ENCODE measurements around the gene INPP5J.
"Not testable (repeated sequence)": the region's sequence is repeated elsewhere in the genome, so short reads cannot be mapped to it uniquely, and the experiment has no call there.

The INPP5J gene

DNA sequence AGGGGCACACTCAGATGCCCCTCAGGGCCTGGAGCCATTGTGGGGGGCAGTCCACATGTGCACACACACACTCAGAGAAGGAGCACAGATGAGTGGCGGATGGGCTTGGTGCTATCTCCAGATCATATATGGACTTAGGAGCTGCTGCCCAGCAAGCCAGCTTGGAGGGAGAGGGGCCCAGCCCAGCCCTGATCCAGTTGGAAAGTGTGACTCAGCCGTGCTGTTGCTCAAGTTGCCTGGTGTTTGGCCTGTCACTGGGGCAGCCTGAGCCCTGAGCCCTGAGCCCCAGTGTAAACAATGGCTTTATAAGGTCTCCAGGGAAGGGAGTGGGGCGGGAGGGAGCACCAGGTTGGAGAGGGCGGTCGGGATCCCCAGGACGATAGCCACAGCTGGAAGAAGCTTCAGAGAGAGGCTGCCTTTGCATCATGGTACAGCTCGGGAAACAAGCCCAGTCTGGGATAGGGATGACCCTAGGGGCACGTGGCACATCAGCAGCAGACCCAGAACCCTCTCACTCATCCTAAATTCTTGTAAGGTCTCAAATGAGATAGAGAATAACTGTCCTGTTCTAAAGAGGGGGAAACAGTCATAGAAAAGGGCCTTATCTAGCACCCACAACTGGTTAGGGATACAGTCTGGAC is 20.2 kb upstream of the INPP5J start:
- no peak for DNase-seq (ENCODE audit: low read depth)

DNA sequence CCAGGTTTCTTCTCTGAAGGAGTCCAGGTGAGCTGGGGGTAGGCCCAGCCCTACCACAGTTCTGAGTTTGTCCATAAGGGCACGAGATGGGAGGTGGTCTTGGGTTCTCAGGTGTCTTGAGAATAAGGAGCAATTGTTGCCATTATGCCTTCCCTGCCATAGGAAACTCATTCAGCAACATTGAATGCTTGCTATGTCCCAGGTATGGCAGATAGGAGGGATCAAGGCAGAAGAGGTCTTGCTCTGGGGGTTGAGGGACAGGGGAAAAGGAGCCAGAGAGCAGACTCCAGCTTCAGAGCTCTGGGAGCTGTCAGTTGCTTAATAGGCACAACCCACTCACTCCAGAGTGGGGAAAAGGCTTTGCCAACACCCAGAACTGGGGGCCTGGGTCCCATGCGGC is 19.7 kb upstream of the INPP5J start:
- DNase-seq (ENCODE audit: low read depth) = no peak

DNA sequence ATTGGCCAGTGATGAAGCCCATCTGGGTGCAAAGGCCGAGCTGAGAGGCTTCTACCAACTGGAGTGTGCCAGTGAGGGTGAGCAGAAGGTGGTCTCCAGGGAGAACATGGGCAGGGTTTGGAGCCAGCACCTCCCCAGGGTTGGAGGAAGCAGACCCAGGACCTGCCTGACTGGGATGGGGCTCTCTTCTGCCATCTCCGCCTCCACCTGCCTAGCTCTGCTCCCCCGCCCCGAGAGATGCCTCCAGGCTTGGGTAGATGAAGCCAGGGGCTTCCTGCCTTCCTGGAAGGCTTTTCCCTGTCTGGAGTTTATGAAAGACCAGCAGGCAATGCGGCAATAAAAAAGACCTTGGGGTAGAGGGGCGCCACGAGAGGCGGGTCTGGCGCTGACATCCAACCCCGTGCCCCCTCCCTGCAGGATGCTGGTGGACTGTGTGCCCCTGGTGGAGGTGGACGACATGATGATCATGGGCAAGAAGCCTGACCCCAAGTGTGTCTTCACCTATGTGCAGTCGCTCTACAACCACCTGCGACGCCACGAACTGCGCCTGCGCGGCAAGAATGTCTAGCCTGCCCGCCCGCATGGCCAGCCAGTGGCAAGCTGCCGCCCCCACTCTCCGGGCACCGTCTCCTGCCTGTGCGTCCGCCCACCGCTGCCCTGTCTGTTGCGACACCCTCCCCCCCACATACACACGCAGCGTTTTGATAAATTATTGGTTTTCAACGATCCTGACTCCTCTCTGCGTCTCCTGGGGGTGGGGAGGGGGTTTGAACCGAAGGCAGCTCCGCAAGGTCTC is 18.7 kb upstream of the INPP5J start:
- no peak for DNase-seq (ENCODE audit: low read depth)

DNA sequence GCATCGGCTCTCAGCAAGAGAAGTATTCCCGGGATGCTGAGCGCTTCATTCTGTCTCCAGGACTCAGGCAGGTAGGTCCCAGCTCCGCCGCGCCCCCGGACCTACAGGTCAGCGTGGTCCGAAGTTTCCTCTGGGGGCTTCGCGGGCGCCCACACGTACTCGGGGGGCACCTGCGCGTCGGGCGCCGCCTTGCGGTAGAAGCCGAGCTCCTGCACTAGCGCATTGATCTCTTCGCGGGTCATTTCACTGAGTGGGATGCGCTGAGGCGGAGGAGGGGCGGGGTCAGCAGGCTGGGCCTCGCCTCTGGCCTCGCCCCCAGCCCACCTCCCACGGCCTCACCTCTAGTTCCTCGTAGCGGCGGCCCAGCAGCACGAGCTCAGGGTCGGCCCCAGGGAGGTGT is 17.9 kb upstream of the INPP5J start:
- no peak for DNase-seq (ENCODE audit: low read depth)

DNA sequence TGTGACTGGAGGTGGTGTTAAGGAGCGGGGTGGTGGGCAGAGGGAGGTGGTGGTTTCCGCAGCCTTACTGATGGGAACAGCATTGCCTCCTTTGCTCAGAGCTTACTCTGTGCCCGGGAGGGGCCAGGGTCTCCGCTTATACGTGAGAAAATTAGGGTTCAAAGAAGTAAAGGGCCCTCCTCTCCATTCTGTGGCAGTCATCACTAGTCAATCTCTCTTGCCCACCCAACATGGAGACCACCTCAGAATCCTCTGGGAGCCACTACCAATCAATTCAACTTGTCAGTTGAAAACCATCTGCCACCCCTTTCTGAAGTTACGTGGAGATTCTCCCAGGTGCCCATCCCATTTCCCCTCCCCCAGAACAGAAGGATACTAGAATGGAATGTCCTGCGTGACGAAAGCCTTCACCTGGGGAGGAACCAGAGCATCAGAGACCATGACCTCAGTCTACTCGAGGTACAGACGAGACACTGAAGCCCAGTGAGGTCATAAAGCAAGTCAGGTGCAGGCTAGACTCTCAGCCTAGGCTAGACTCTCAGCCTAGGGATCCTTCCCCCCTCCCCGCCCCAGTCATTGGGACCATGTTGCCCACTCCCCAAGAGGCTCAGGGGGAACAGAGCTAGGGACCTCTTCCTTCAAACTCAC is 17.4 kb upstream of the INPP5J start:
- DNase-seq (ENCODE audit: low read depth) = no peak

DNA sequence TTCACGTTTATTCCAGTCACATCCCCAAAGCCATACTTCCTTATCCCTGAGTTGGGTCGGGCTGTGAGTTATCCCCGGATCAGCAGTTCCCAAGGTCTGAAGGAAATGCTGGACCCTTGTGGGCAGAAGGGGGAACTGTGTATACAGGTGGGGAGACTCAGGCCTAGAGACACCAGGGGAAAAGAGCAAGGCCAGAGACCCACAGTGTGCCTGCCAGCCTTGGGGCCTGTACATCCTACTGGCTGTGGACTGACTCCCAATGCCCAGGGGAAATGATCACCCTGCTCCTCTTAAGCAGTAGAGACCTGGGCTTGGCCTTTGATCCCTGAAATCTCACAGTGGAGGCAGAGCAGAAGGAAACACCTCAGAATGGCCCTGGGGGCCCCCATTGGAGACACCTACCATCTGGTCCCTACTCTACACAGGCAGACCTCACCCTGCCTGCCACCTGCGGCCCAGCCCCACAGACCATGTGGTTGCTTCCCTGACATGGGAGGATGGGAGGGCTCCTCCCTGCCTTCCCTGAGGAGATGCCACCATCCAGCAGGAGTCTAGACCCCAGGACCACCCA is 16.7 kb upstream of the INPP5J start:
- DNase-seq (ENCODE audit: low read depth) = no peak

DNA sequence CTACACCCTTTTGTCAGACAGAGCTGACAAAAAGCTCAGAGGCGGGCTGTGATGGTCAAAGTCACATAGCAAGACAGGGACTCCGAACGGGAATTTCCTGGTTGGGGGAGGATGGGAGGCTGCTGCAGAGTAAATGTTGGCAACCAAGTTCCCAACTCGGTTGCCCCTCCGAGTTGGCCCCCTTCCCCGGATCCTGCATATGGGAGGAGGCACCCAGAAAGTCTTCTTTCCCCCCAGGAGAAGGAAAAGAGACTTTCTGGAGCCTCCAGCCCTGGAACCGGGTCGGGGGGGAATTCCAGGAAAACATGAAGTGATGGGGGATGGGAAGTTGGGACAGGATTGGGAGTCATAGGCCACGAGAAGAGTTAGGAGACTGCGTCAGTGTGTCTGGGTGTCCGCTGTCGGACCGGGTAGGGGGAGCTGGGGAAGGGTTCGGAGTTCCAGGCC is 16.0 kb upstream of the INPP5J start:
- DNase-seq (ENCODE audit: low read depth) = no peak

DNA sequence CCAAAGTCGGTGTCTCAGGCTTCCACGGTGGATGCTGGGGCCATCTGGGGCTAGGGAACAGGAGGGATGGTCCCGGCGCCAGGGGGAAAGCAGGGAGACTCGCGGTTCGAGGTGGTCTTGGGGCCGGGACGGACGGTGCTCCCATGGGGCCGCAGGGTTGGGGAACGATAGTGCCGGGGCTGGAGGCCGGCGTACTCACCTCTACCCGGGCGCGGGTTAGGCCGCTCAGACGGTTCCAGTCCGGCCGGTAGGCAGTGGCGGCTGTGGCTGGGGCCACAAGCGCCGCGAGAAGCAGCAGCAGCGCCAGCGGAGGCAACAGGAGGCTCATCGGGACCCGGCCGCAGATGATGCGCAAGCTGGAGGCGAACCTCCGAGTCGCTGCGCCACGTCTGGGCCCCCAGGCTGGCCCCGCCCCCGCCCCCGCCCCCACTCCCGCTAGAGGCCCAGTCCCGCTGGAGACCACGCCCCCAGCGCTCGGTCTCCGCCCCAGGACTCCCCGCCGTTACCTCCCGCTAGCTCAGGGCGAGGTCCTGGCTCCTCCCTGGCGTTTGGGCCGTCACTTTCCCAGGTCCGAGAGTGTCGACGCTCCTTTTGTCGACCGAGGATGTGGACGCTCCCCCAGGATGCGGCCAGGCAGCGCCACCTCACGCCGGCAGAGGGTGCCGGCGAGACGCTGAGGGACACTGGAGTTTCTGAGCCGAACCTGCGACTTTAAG is 15.4 kb upstream of the INPP5J start, which contains the start of gene SELENOM:
TSS of gene SELENOM (minus strand) at position 391 of the 716 bp plus-strand sequence. CDS start at position 328, 63 bp downstream.
- peak; percentile 84 for DNase-seq (ENCODE audit: low read depth)

DNA sequence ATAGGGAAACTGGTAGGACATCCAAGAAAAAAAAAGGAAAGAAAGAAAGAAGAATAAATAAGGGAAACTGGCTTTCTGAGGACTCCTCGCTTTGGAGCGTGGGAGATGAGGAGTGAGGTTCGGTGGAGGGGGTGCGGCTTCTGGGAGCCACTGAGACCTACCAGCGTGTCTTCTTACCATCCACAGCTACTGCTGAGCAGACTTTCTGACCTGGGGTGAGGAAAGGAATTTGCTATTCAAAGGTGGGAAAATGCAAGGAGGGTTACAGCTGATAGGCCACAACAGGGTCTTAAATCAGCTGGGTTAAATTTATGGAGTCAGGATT is 14.9 kb upstream of the INPP5J start:
- no peak for DNase-seq (ENCODE audit: low read depth)

DNA sequence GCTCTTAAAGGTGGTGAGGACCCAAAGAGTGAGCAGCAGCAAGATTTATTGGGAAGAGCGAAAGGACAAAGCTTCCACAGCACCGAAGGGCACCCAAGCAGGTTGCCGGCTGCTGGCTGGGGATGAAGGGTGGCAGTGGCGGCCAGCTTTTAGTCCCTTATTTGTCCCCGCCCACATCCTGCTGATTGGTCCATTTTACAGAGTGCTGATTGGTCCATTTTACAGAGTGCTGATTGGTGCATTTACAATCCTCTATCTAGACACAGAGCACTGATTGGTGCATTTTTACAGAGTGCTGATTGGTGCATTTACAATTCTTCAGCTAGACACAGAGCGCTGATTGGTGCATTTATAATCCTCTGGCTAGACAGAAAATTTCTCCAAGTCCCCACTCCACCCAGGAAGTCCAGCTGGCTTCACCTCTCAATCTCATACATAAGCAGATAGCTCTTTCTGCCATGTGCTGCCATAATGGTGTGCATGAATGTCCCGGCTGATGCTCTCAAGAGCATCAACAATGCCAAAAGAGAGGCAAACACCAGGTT is 10.1 kb upstream of the INPP5J start:
- DNase-seq (ENCODE audit: low read depth) = not testable (repeated sequence)

DNA sequence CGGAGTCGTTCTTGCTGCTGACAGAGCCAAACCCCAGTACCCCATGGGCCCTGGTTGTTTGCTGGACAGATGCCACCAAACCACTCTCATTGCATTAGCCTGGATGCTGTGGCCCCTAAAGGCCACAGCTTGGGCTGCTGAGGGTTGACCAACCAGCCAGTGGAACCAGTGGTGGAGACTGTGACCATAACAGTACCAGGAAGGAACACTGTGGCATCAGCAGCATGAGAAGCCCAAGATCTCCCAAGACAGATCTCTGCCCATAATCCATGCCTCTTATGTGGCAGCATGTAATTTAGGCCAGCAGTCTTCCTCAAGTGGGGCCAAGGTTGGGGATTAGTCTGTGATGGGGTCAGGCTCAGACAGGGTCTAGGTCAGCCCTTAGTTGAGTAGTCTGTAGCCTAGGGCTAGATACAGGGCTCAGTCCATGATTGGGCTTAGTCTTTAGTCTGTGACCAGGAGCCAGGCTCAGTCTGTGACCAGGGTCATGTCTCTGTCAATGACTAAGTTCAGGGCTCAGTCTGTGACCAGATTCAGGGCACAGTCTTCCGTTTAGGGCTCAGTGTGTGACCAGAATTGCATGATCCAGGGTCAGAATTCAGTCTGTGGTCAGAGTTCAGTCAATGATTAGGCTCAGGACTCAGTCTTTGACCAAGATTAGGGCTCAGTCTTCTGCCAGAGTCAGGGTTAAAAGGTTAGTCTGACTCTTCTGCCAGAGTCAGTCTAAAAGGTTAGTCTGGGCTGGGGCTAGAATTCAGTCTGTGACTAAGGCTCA is 4.5 kb upstream of the INPP5J start:
- DNase-seq (ENCODE audit: low read depth) = no peak

DNA sequence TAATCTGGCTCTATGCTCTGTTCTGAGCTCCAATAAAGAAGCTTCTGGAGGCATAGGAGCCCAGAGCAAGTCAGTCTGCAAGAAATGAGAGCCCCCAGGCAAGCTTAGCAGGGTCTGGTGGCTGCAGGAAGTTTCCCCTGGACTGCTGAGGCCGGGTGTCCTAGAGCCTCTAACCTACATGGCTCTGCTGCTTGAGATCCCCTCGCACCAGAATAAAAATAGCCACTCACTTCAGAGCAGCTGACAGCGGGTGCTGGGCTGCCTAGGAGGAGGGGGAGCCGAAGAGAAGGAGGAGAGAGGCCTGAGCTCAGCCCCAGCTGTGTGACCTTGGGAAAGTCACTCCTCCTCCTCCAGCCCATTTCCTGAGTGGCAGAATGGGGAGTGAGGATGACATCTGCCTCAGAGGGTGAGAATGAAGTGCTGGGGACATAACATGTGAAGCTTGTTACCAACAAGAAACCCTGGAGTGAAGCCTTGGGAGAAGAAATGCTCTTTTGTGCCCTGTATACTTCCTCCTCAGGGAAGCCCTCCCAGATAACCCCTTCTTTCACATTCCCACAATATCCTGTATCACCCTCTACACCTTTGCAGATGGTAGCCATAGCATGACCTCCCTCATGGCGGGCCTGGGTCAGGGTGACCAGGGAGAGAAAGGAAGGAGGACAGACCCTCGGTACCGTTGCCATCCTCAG is 3.6 kb upstream of the INPP5J start:
- no peak for DNase-seq (ENCODE audit: low read depth)

DNA sequence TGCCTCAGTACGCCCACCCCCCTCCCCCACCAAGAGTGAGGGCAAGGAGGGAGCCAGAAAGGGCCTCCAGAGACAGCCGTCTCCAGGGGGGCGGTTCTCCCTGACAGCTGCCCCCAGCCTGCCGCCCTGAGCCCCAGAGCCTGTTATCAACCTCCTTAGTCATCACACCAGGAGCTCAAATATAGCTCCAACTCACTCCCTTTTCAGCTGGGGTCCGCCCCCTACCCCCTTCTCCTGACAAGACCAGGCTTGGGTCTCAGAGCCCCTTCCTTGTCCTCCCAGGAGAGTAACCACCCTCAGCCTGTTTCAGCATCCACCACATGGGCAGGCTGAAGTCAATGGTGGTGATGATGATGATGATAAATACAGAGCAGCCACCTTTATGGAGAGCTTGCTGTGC is 2.5 kb upstream of the INPP5J start:
- no peak for DNase-seq (ENCODE audit: low read depth)

DNA sequence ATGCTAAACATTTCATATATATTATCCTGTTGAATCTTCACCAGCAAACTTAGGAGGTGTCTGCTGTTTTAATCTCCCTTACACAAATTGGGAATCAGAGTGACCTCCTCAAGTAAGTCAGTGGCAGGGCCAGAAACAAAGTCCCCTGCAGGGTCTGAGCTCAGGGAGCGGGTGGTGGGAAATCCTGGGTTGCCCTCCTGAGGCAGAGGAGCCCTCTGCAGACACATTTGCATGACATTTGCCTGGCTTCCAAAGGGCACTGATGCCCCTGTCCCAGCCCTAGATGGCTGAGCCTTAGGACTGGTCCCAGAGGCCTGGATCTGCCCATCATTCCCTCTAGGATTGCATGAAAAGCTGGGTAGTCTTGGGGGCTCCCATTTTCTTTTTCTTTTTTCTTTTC is 2.1 kb upstream of the INPP5J start:
- DNase-seq (ENCODE audit: low read depth) = no peak

DNA sequence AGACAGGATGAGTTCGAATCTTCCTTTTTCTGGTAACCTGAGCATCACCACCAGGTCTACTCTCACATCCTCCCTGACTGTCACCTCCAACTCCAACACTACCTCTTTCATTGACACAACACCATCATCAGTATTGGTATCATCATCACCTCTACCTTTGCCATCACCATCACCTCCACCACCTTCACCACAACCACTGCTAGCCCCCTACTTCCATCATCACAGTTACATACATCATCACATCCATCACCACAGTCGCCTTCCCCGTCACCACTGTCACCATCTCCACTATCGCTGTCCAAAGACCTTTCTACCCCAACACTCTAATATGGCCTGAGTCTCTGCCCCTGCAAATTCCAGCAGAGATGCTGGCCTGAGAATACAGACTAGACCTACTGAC is 1.4 kb upstream of the INPP5J start:
- DNase-seq (ENCODE audit: low read depth) = no peak

DNA sequence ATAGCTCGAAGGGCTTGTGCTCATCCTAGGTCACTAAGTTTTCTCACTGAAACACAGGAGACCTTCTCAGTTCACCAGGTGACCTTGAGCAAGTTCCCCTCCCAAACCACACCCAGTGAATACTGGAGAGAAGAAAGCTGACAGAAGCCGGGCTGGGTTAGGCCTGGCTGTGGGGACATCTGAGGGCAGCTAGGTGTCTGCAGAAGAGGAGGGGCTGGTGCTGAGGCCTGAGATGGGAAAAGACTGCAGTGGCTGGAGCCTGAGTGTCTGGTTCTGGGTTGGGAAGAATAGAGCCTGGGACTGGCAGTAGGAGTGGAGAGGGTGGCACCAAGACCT is 602 bp upstream of the INPP5J start:
- DNase-seq (ENCODE audit: low read depth) = no peak

DNA sequence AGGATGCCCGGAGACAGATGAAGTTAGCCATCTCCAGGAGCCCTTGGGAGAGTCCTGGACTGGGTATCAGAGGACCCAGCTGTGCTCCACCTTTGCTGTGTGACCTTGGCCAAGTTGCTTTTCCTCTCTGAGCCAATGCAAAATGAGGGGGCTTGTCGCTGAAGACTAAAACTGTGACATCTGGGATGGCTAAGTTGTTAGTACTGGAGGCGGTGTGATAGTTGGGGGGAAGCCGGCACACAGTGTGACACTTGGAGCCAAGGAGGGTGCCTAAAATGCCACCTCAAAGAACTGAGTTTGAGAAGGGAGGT is 481 bp downstream of the INPP5J start:
- DNase-seq (ENCODE audit: low read depth) = no peak

DNA sequence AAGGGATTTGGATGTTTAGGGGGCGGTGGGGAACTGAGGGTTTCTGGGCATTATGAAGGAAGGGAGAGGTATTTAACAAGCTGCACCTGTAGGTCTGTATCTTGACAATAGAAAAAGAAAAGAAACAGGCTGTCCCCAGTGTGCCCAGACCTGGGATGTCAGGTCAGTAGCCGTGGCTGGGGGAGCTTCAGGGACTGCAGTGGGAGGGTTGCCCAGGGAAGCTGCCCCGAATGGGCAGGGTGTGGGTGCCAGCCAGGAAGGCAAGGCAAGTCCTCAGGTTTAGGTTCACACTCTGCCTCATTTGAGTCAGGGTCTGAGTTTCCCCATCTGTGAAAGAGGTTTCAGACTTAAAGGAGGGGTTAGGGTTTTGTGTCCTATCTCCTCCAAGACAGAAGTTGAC is 1.5 kb downstream of the INPP5J start:
- no peak for DNase-seq (ENCODE audit: low read depth)

DNA sequence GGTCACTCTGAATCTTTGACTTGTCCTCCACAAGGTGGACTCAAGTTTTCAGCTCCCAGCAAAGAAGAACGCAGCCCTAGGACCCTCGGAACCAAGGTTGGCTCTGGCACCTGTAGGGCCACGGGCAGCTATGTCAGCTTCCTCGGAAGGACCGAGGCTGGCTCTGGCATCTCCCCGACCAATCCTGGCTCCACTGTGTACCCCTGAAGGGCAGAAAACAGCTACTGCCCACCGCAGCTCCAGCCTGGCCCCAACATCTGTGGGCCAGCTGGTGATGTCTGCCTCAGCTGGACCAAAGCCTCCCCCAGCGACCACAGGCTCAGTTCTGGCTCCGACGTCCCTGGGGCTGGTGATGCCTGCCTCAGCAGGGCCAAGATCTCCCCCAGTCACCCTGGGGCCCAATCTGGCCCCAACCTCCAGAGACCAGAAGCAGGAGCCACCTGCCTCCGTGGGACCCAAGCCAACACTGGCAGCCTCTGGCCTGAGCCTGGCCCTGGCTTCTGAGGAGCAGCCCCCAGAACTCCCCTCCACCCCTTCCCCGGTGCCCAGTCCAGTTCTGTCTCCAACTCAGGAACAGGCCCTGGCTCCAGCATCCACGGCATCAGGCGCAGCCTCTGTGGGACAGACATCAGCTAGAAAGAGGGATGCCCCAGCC is 2.2 kb downstream of the INPP5J start:
- DNase-seq (ENCODE audit: low read depth) = no peak

DNA sequence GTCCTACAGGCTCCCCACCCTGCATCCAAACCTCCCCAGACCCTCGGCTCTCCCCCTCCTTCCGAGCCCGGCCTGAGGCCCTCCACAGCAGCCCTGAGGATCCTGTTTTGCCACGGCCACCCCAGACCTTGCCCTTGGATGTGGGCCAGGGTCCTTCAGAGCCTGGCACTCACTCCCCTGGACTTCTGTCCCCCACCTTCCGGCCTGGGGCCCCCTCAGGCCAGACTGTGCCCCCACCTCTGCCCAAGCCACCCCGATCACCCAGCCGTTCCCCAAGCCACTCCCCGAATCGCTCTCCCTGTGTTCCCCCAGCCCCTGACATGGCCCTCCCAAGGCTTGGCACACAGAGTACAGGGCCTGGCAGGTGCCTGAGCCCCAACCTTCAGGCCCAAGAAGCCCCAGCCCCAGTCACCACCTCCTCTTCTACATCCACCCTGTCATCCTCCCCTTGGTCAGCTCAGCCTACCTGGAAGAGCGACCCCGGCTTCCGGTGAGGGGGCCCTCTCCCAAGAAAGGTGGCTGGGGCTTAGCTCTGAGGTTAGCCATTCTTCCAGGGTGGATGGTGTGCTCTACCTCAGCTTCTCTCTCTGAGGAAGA is 2.9 kb downstream of the INPP5J start:
- no peak for DNase-seq (ENCODE audit: low read depth)
